CD4-positive, CD25-positive, alpha-beta regulatory T cell (primary cell): Measurements from ENCODE around the gene AGBL1. TPM values are rescaled to one million over a fixed set of nuclear protein-coding genes. Genes with fewer than 3 reads are reported as not detected.
"Not testable (repeated sequence)": the region's sequence is repeated elsewhere in the genome, so short reads cannot be mapped to it uniquely, and the experiment has no call there.

Experiments
- ATAC-seq, 2 donors: fragments of 150-1000 bp; cut with Tn5 transposase; one replicate each; pipeline ENCODE4 v1.10.0; 2021; ENCODE audit warnings: low read depth in 2 of 2, moderate number of reproducible peaks in 2 of 2, moderate library complexity in 1 of 2
- DNase-seq, 3 donors: peaks; one replicate each; pipeline versions ENCODE4 v3.0.0 to v3.0.0-alpha.2; 2012 to 2022; ENCODE audit warnings: mixed read lengths in 1 of 3
- H3K27ac ChIP-seq: one replicate; pipeline ENCODE4 v1.7.0; 2013; ENCODE audit warnings: mild to moderate bottlenecking, low read length; ENCODE audit not compliant: insufficient read depth, poor library complexity, severe bottlenecking
- H3K27me3 ChIP-seq: one replicate; pipeline ENCODE4 v1.7.0; 2013; ENCODE audit warnings: low read length; ENCODE audit not compliant: control insufficient read depth, insufficient read depth
- H3K36me3 ChIP-seq: one replicate; pipeline ENCODE4 v1.7.0; 2013; ENCODE audit warnings: mild to moderate bottlenecking, low read length, moderate library complexity; ENCODE audit not compliant: control insufficient read depth, insufficient read depth
- H3K4me1 ChIP-seq: 2 replicates; pipeline ENCODE4 v1.7.0; 2013; ENCODE audit warnings: mild to moderate bottlenecking, low read length; ENCODE audit not compliant: insufficient read depth, control insufficient read depth, poor library complexity, severe bottlenecking
- H3K4me3 ChIP-seq: one replicate; pipeline ENCODE4 v1.7.0; 2013; ENCODE audit warnings: low read depth, mild to moderate bottlenecking, low read length, moderate library complexity
- H3K9me3 ChIP-seq, 2 experiments: 1 replicate in 1 of 2; 2 replicates in 1 of 2; pipeline ENCODE4 v1.7.0; 2013; ENCODE audit warnings: low read length in 2 of 2, mild to moderate bottlenecking in 1 of 2, moderate library complexity in 1 of 2; ENCODE audit not compliant: control insufficient read depth in 2 of 2
- H3K27ac Mint-ChIP-seq, 3 donors: one replicate each; pipeline ENCODE4 v1.8.0; 2020 to 2022; ENCODE audit warnings: mild to moderate bottlenecking in 3 of 3, mixed read lengths in 3 of 3, moderate library complexity in 2 of 3
- H3K27me3 Mint-ChIP-seq: one replicate; pipeline ENCODE4 v1.8.0; 2022; ENCODE audit warnings: mild to moderate bottlenecking, mixed read lengths
- H3K36me3 Mint-ChIP-seq: one replicate; pipeline ENCODE4 v1.8.0; 2020; ENCODE audit warnings: mixed read lengths
- H3K4me1 Mint-ChIP-seq, 4 donors: one replicate each; pipeline ENCODE4 v1.8.0; 2020 to 2022; ENCODE audit warnings: mixed read lengths in 4 of 4, mild to moderate bottlenecking in 1 of 4
- H3K4me3 Mint-ChIP-seq, 4 donors: one replicate each; pipeline ENCODE4 v1.8.0; 2020 to 2022; ENCODE audit warnings: mild to moderate bottlenecking in 4 of 4, mixed read lengths in 4 of 4, moderate library complexity in 3 of 4
- H3K9me3 Mint-ChIP-seq, 7 donors: one replicate each; pipeline ENCODE4 v1.8.0; 2020 to 2022; ENCODE audit warnings: mixed read lengths in 7 of 7, mild to moderate bottlenecking in 3 of 7, moderate library complexity in 2 of 7
- polyA plus RNA-seq, 4 donors: library from polyadenylated mRNA; unstranded; fragments of 300-500 nt; fragmentation: Illumina TruSeq; gene quantifications; one replicate each; pipeline ENCODE4 v1.2.3, GENCODE V29; 2021
- total RNA-seq: library from RNA; stranded (reverse); gene quantifications from one replicate; pipeline ENCODE4 v1.2.3, GENCODE V29; 2022

The AGBL1 gene
- total and polyA plus RNA-seq, 5 donors from 2014 or later = not detected

GRCh38 chr15:86505951-86506350 is 426.3 kb downstream of the AGBL1 start:
- H3K27ac Mint-ChIP-seq = no peak overlapping the region
- H3K27ac ChIP-seq = no peak overlapping the region
- H3K9me3 ChIP-seq = no peaks in the 10 kb centered on the region
- no peaks in the 10 kb centered on the region for H3K4me1 Mint-ChIP-seq
- no peak overlapping the region for H3K4me3 ChIP-seq
- no peaks in the 10 kb centered on the region for H3K27me3 ChIP-seq
- H3K9me3 Mint-ChIP-seq = peaks cover 0 to 4% (median 0%) of the 10 kb centered on the region in 7 donors
- no peaks in the 10 kb centered on the region for H3K36me3 ChIP-seq
- no peaks in the 10 kb centered on the region for H3K4me1 ChIP-seq
- no peak overlapping the region for H3K4me3 Mint-ChIP-seq
- H3K36me3 Mint-ChIP-seq = no peaks in the 10 kb centered on the region
- DNase-seq (no peak), ATAC-seq (no peak)
- H3K27me3 Mint-ChIP-seq = peaks cover 7% of the 10 kb centered on the region

DNA sequence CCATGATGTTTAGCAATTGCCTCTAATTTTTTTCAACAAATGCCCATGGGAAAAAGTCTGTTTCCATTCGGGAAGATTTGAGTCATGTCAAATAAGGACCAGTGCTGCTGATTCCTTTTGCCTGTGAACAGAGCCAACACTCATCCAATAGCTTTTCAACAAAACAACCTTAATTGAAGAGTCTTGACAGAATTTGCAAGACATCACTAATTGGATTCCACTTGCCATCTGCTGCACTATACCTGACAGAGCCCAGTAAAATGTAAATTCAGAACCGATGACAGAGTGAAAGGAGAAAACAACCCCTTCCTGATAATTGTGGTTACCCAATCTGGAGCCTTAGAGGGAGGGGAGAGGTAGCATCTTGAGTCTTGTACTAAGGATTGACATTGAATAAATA is 426.7 kb downstream of the AGBL1 start:
- no peaks in the 10 kb centered on the region for H3K4me1 Mint-ChIP-seq

GRCh38 chr15:86515625-86516024 is 436.0 kb downstream of the AGBL1 start:
- Mint-ChIP-seq H3K36me3 (no peaks in the 10 kb centered on the region), H3K27me3 (peaks cover 22% of the 10 kb centered on the region), H3K4me1 (no peaks in the 10 kb centered on the region), H3K27ac (no peak overlapping the region), H3K9me3 (peaks cover 0 to 6% (median 0%) of the 10 kb centered on the region in 7 donors), H3K4me3 (no peak overlapping the region)
- Histone ChIP-seq H3K4me3 (no peak overlapping the region), H3K27ac (no peak overlapping the region), H3K36me3 (no peaks in the 10 kb centered on the region), H3K9me3 (no peaks in the 10 kb centered on the region), H3K4me1 (no peaks in the 10 kb centered on the region), H3K27me3 (peaks cover 2% of the 10 kb centered on the region)
- ATAC-seq (no peak), DNase-seq (no peak)

More for the DNA sequence above, 426.7 kb downstream of the AGBL1 start:
- H3K27me3 ChIP-seq = no peaks in the 10 kb centered on the region
- H3K27ac ChIP-seq = no peak overlapping the region
- H3K4me3 Mint-ChIP-seq = no peak overlapping the region
- peaks cover 0 to 4% (median 0%) of the 10 kb centered on the region in 7 donors for H3K9me3 Mint-ChIP-seq
- H3K4me3 ChIP-seq = no peak overlapping the region
- ATAC-seq = no peak
- H3K36me3 Mint-ChIP-seq = no peaks in the 10 kb centered on the region
- no peaks in the 10 kb centered on the region for H3K36me3 ChIP-seq
- H3K9me3 ChIP-seq = no peaks in the 10 kb centered on the region
- H3K27ac Mint-ChIP-seq = no peak overlapping the region
- peaks cover 7% of the 10 kb centered on the region for H3K27me3 Mint-ChIP-seq
- H3K4me1 ChIP-seq = no peaks in the 10 kb centered on the region
- DNase-seq = no peak

GRCh38 chr15:86522721-86523120 is 443.1 kb downstream of the AGBL1 start:
- Mint-ChIP-seq H3K27me3 (peaks cover 12% of the 10 kb centered on the region), H3K36me3 (no peaks in the 10 kb centered on the region), H3K9me3 (peaks cover 0 to 8% (median 1%) of the 10 kb centered on the region in 7 donors), H3K4me3 (no peak overlapping the region), H3K4me1 (no peaks in the 10 kb centered on the region), H3K27ac (no peak overlapping the region)
- ATAC-seq = no peak
- Histone ChIP-seq H3K27ac (no peak overlapping the region), H3K4me1 (no peaks in the 10 kb centered on the region), H3K27me3 (no peaks in the 10 kb centered on the region), H3K36me3 (no peaks in the 10 kb centered on the region), H3K4me3 (no peak overlapping the region), H3K9me3 (no peaks in the 10 kb centered on the region)
- DNase-seq = no peak

GRCh38 chr15:86526938-86527690 is 447.4 kb downstream of the AGBL1 start:
- Histone ChIP-seq H3K27ac (no peak overlapping the region), H3K27me3 (no peaks in the 10 kb centered on the region), H3K4me3 (no peak overlapping the region), H3K9me3 (no peaks in the 10 kb centered on the region), H3K36me3 (no peaks in the 10 kb centered on the region), H3K4me1 (no peaks in the 10 kb centered on the region)
- Mint-ChIP-seq H3K4me3 (no peak overlapping the region), H3K27ac (no peak overlapping the region), H3K9me3 (peaks cover 0 to 5% (median 1%) of the 10 kb centered on the region in 7 donors), H3K27me3 (no peaks in the 10 kb centered on the region), H3K36me3 (no peaks in the 10 kb centered on the region), H3K4me1 (no peaks in the 10 kb centered on the region)
- ATAC-seq = no peak
- no peak for DNase-seq

- not testable (repeated sequence) for H3K27me3 ChIP-seq, H3K27me3 Mint-ChIP-seq, ATAC-seq, DNase-seq, H3K4me1 ChIP-seq, H3K9me3 Mint-ChIP-seq, H3K9me3 ChIP-seq, H3K4me3 ChIP-seq, H3K36me3 Mint-ChIP-seq, H3K27ac Mint-ChIP-seq, H3K36me3 ChIP-seq, H3K4me3 Mint-ChIP-seq, H3K4me1 Mint-ChIP-seq, H3K27ac ChIP-seq
These were observed 448.4 kb downstream of the AGBL1 start for GRCh38 chr15:86528094-86528493.

DNA sequence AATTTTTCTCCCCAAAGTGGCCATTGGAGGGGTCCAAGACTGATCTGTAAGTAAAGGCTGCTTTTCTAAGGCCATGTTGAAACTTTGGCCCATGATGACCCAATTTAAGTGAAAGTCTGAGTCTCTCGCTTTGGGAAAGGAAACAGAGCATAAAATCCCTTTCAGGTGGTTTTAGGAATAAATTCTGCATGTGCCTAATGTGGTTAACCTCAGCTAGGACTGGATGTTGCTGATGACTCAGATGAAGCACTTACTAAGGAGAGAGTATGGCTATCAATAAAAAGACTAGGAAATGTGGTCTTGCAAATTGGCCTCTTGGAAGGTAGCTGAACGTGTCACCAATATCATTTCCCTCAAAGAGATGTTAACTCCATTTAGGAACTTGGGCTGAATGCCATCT is 458.5 kb downstream of the AGBL1 start:
- Histone ChIP-seq H3K27me3 (no peaks in the 10 kb centered on the region), H3K4me3 (no peak overlapping the region), H3K4me1 (no peaks in the 10 kb centered on the region), H3K36me3 (no peaks in the 10 kb centered on the region), H3K27ac (no peak overlapping the region), H3K9me3 (no peaks in the 10 kb centered on the region)
- H3K9me3 Mint-ChIP-seq = peaks cover 0 to 7% (median 1%) of the 10 kb centered on the region in 7 donors
- no peaks in the 10 kb centered on the region for H3K36me3 Mint-ChIP-seq
- no peak for DNase-seq
- H3K4me3 Mint-ChIP-seq = no peak overlapping the region
- H3K27me3 Mint-ChIP-seq = peaks cover 8% of the 10 kb centered on the region
- no peak for ATAC-seq
- H3K27ac Mint-ChIP-seq = no peak overlapping the region
- no peaks in the 10 kb centered on the region for H3K4me1 Mint-ChIP-seq

- ATAC-seq = no peak
- Mint-ChIP-seq H3K27me3 (peaks cover 16% of the 10 kb centered on the region), H3K4me1 (no peaks in the 10 kb centered on the region), H3K4me3 (no peak overlapping the region), H3K27ac (no peak overlapping the region), H3K36me3 (no peaks in the 10 kb centered on the region), H3K9me3 (peaks cover 0 to 7% (median 3%) of the 10 kb centered on the region in 7 donors)
- Histone ChIP-seq H3K9me3 (no peaks in the 10 kb centered on the region), H3K27me3 (no peaks in the 10 kb centered on the region), H3K4me3 (no peak overlapping the region), H3K27ac (no peak overlapping the region), H3K36me3 (no peaks in the 10 kb centered on the region), H3K4me1 (no peaks in the 10 kb centered on the region)
- DNase-seq = no peak
These were observed 461.3 kb downstream of the AGBL1 start for GRCh38 chr15:86540840-86541467.
